ENCODE measurements around the gene RPS29.

- TF ChIP-seq POLR2AphosphoS5 (IDR thresholded peaks at IDR 0.05) (no peak), POLR2A (IDR thresholded peaks at IDR 0.05) (no peak), CTCF (IDR thresholded peaks at IDR 0.05) (no peak)
Observed at GRCh38 chr14:49623941-49624839, 38.0 kb upstream of the RPS29 start.
